H1 (cell line): ENCODE results near the gene FHAD1. TPM values are rescaled to one million over a fixed set of nuclear protein-coding genes. Genes with fewer than 3 reads are reported as not detected.

Experiments used
- CTCF ChIA-PET: fragments of 300-600 bp; sonication (Branson Sonifier 250); formaldehyde crosslinking; loops from one replicate; lab custom pipeline; 2021; ENCODE audit not compliant: partially characterized antibody; lab: Charles Lee
- POLR2A ChIA-PET: fragments of 300-600 bp; sonication (Branson Sonifier 250); formaldehyde crosslinking; loops from one replicate; lab custom pipeline; 2021; ENCODE audit warnings: inconsistent platforms; ENCODE audit not compliant: partially characterized antibody; lab: Charles Lee
- DNase-seq, 2 experiments: peaks; one replicate each; pipeline versions ENCODE4 v3.0.0 to v3.0.0-alpha.2; 2010 to 2022; ENCODE audit warnings: low spot score in 2 of 2, low read depth in 1 of 2, mixed read lengths in 1 of 2
- FAIRE-seq: peaks from 2 replicates; lab custom pipeline; 2011; peaks lifted over from hg19 to GRCh38; lab: Jason Lieb, UNC
- H2AFZ ChIP-seq: 2 replicates; pipeline ENCODE4 v1.8.1; 2012; ENCODE audit warnings: low read length, inconsistent platforms
- H2AK5ac ChIP-seq: 2 replicates; pipeline ENCODE4 v1.6.1; 2013; ENCODE audit warnings: low read depth, low read length
- H2BK120ac ChIP-seq: replicated peaks from 2 replicates; pipeline ENCODE3; 2013; ENCODE audit warnings: low read depth, low read length, inconsistent platforms
- H2BK12ac ChIP-seq: 2 replicates; pipeline ENCODE4 v1.6.1; 2013; ENCODE audit warnings: low read depth, low read length
- H2BK15ac ChIP-seq: 2 replicates; pipeline ENCODE4 v1.6.1; 2013; ENCODE audit warnings: low read length
- H2BK20ac ChIP-seq: 2 replicates; pipeline ENCODE4 v1.6.1; 2013; ENCODE audit warnings: low read length
- H2BK5ac ChIP-seq: 2 replicates; pipeline ENCODE4 v1.6.1; 2013; ENCODE audit warnings: low read depth, low read length
- H3K14ac ChIP-seq: 2 replicates; pipeline ENCODE4 v1.6.1; 2013; ENCODE audit warnings: inconsistent platforms; ENCODE audit not compliant: insufficient read length
- H3K18ac ChIP-seq: 2 replicates; pipeline ENCODE4 v1.6.1; 2013; ENCODE audit warnings: low read length; ENCODE audit errors: extremely low read depth
- H3K23ac ChIP-seq: 2 replicates; pipeline ENCODE4 v1.6.1; 2013; ENCODE audit warnings: inconsistent platforms; ENCODE audit not compliant: insufficient read length
- H3K23me2 ChIP-seq: 2 replicates; pipeline ENCODE4 v1.6.1; 2013; ENCODE audit warnings: low read depth, low read length
- H3K27ac ChIP-seq: 2 replicates; pipeline ENCODE4 v1.6.1; 2011; ENCODE audit warnings: low read depth, low read length, inconsistent platforms
- H3K27me3 ChIP-seq, 4 experiments: replicated peaks in 1 of 4; 1 replicate in 1 of 4; 2 replicates in 3 of 4; pipeline versions ENCODE4 v1.6.1 to v1.8.1; 2011 to 2013; ENCODE audit warnings: low read length in 3 of 4, mild to moderate bottlenecking in 3 of 4, inconsistent platforms in 2 of 4, mixed read lengths in 2 of 4, moderate library complexity in 1 of 4; ENCODE audit not compliant: control insufficient read depth in 3 of 4, insufficient read depth in 3 of 4; ENCODE audit errors: extremely low read depth in 1 of 4
- H3K36me3 ChIP-seq, 4 experiments: 2 replicates each; pipeline versions ENCODE4 v1.6.1 to v1.8.1; 2011 to 2013; ENCODE audit warnings: mild to moderate bottlenecking in 4 of 4, low read length in 3 of 4, moderate library complexity in 2 of 4, control low read depth in 1 of 4, inconsistent platforms in 1 of 4; ENCODE audit not compliant: insufficient read depth in 4 of 4, control insufficient read depth in 2 of 4
- H3K4ac ChIP-seq: replicated peaks from 2 replicates; pipeline ENCODE3; 2013; ENCODE audit warnings: low read length, low read depth, mixed read lengths, inconsistent platforms; ENCODE audit not compliant: insufficient read length
- H3K4me1 ChIP-seq, 4 experiments: replicated peaks in 1 of 4; 1 replicate in 1 of 4; 2 replicates in 3 of 4; pipeline versions ENCODE4 v1.6.1 to v1.8.1; 2011 to 2013; ENCODE audit warnings: low read length in 3 of 4, inconsistent platforms in 2 of 4, mixed read lengths in 1 of 4; ENCODE audit not compliant: insufficient read depth in 4 of 4, control insufficient read depth in 3 of 4
- H3K4me2 ChIP-seq, 2 experiments: 2 replicates each; pipeline versions ENCODE4 v1.6.1 to v1.8.1; 2011 to 2013; ENCODE audit warnings: low read depth in 2 of 2, low read length in 2 of 2, control low read depth in 1 of 2, inconsistent platforms in 1 of 2, mild to moderate bottlenecking in 1 of 2; ENCODE audit not compliant: insufficient read depth in 1 of 2
- H3K4me3 ChIP-seq, 4 experiments: fragments of 200-600, 300-600 bp in 1 of 4; sonication (generic), shearing (Covaris generic), sonication (Bioruptor Twin) in 1 of 4; 2 replicates each; pipeline versions ENCODE4 v1.5.1 to v1.8.1; 2011 to 2016; ENCODE audit warnings: low read length in 4 of 4, low read depth in 3 of 4, control low read depth in 2 of 4, inconsistent platforms in 2 of 4, mild to moderate bottlenecking in 2 of 4, mixed read lengths in 1 of 4, moderate library complexity in 1 of 4; ENCODE audit not compliant: insufficient read depth in 2 of 4; ENCODE audit errors: extremely low read depth in 1 of 4
- H3K56ac ChIP-seq: replicated peaks from 2 replicates; pipeline ENCODE3; 2013; ENCODE audit warnings: low read depth, mild to moderate bottlenecking, mixed read lengths, low read length, inconsistent platforms; ENCODE audit not compliant: insufficient read length
- H3K79me1 ChIP-seq: 2 replicates; pipeline ENCODE4 v1.6.1; 2013; ENCODE audit warnings: low read depth, low read length, control low read depth
- H3K79me2 ChIP-seq, 2 experiments: 2 replicates each; pipeline versions ENCODE4 v1.6.1 to v1.8.1; 2012 to 2013; ENCODE audit warnings: low read length in 2 of 2, mild to moderate bottlenecking in 2 of 2, inconsistent platforms in 1 of 2; ENCODE audit not compliant: insufficient read depth in 2 of 2, control insufficient read depth in 1 of 2
- H3K9ac ChIP-seq, 4 experiments: replicated peaks in 1 of 4; 1 replicate in 1 of 4; 2 replicates in 3 of 4; pipeline versions ENCODE4 v1.6.1 to v1.8.1; 2011 to 2013; ENCODE audit warnings: low read depth in 3 of 4, low read length in 3 of 4, control low read depth in 2 of 4, mild to moderate bottlenecking in 2 of 4, moderate library complexity in 2 of 4, inconsistent platforms in 1 of 4; ENCODE audit errors: extremely low read depth in 1 of 4
- H3K9me3 ChIP-seq, 2 experiments: 2 replicates each; pipeline versions ENCODE4 v1.6.1 to v1.8.1; 2012 to 2013; ENCODE audit warnings: mild to moderate bottlenecking in 2 of 2, moderate library complexity in 2 of 2, control low read depth in 1 of 2, inconsistent platforms in 1 of 2, low read depth in 1 of 2, low read length in 1 of 2, mixed read lengths in 1 of 2; ENCODE audit not compliant: insufficient read depth in 2 of 2
- H4K20me1 ChIP-seq, 2 experiments: replicated peaks in 1 of 2; 2 replicates each; pipeline versions ENCODE3 to v1.8.1; 2011 to 2013; ENCODE audit warnings: inconsistent platforms in 2 of 2, low read length in 2 of 2, mild to moderate bottlenecking in 1 of 2; ENCODE audit not compliant: insufficient read depth in 2 of 2, control insufficient read depth in 1 of 2
- H4K5ac ChIP-seq: 2 replicates; pipeline ENCODE4 v1.6.1; 2013; ENCODE audit warnings: low read length, low read depth, mixed read lengths, inconsistent platforms; ENCODE audit not compliant: insufficient read length
- H4K8ac ChIP-seq: 2 replicates; pipeline ENCODE4 v1.8.0; 2013; ENCODE audit warnings: mild to moderate bottlenecking, moderate library complexity, low read length, inconsistent platforms; ENCODE audit not compliant: insufficient read depth; ENCODE audit errors: extremely low read depth
- H4K91ac ChIP-seq: replicated peaks from 2 replicates; pipeline ENCODE3; 2013; ENCODE audit warnings: low read length, mixed read lengths, inconsistent platforms; ENCODE audit not compliant: insufficient read length
- CHD2 ChIP-seq: IDR thresholded peaks from 2 replicates; pipeline ENCODE4 v1.6.1; 2012; ENCODE audit warnings: low read length, improper control_type of control experiment
- JUN ChIP-seq: IDR thresholded peaks from 2 replicates; pipeline ENCODE4 v1.6.1; 2011; ENCODE audit warnings: low read depth, mild to moderate bottlenecking, improper control_type of control experiment, low read length
- MAFK ChIP-seq: IDR thresholded peaks from 2 replicates; pipeline ENCODE4 v1.6.1; 2012; ENCODE audit warnings: low read depth, mild to moderate bottlenecking, improper control_type of control experiment, low read length
- WGBS, 2 experiments: shearing (Covaris generic) in 1 of 2; methylation state at CpG; one replicate each; pipeline versions ENCODE4 v1.1.6 to v1.1.7; 2013 to 2015; ENCODE audit warnings: low lambda C conversion rate in 2 of 2, mixed read lengths in 2 of 2, inconsistent platforms in 1 of 2, low coverage in 1 of 2, missing lambda C conversion rate in 1 of 2; ENCODE audit not compliant: insufficient replicate concordance in 2 of 2, insufficient coverage in 1 of 2, insufficient read length in 1 of 2; ENCODE audit errors: extremely low coverage in 1 of 2, missing lambda C conversion rate in 1 of 2; 5-methylcytosine and 5-hydroxymethylcytosine counted together
- polyA plus RNA-seq, 7 experiments: library from polyadenylated mRNA; depleted of rRNA in 3 of 7; stranded (reverse) in 5 of 7; unstranded in 2 of 7; fragments of >200 nt in 5 of 7; fragments of 200-250 nt in 2 of 7; gene quantifications; 1 replicate in 5 of 7; 2 replicates in 1 of 7; 4 replicates in 1 of 7; pipeline versions ENCODE4 v1.2.1 to v1.2.3, GENCODE V29; 2011 to 2013; ENCODE audit warnings: missing spikeins in 2 of 7, mixed read lengths in 2 of 7
- total RNA-seq: library from RNA; stranded (reverse); fragmentation: NEBNext Ultra II Directional; extraction: Animal tissue kit (Norgen Biotek cat#: 25700); gene quantifications from 2 replicates; pipeline ENCODE4 v1.2.1, GENCODE V29; 2021

The FHAD1 gene
- total and polyA plus RNA-seq, 2 of the 8 experiments (the other 6 are each of a cell fraction or from before 2014, with no cell fraction given) = 0.39 to 0.69 TPM

DNA sequence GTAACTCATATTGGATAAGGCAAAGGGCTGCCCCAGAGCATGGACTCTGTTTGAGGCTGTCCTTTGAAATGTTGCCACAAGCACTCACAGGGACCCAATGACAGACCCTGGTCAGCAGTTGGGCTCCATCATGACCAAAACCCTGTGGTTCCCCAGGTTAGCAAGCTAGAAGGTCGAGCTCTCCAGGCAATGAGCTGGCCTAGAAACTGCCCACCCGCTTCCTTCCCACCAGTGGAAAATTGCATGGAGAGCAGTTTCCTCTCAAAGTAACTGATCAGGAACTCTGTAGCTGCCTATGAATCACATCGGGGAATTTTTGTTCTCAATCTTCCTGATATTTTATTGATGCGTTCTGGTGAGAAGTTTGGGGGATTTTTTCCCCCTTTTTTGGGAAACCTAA lies 52.8 kb downstream of the FHAD1 start:
- Histone ChIP-seq H3K14ac (no peak overlapping the region), H2AFZ (no peak overlapping the region), H4K5ac (no peak overlapping the region), H3K27ac (no peak overlapping the region), H2BK12ac (no peak overlapping the region), H3K18ac (no peak overlapping the region), H2AK5ac (no peak overlapping the region), H3K4me2 (no peak overlapping the region), H2BK120ac (no peak overlapping the region), H4K91ac (no peak overlapping the region), H3K79me2 (no peaks in the 10 kb centered on the region), H3K4me3 (no peak overlapping the region), H2BK20ac (no peak overlapping the region), H3K9me3 (0 out of 4 replicates have a peak, but pooled peaks cover 0 to 5% of the 10 kb centered on the region in 2 experiments), H4K8ac (no peak overlapping the region), H4K20me1 (no peaks in the 10 kb centered on the region), H3K79me1 (no peaks in the 10 kb centered on the region), H3K27me3 (no peaks in the 10 kb centered on the region), H3K23me2 (no peaks in the 10 kb centered on the region), H3K9ac (no peak overlapping the region), H3K4me1 (peaks cover 0 to 2% (median 0%) of the 10 kb centered on the region in 4 experiments; a peak in 2 of 7 replicates), H3K23ac (no peak overlapping the region), H3K36me3 (no peaks in the 10 kb centered on the region), H2BK5ac (no peak overlapping the region), H3K56ac (no peak overlapping the region), H3K4ac (no peak overlapping the region), H2BK15ac (no peak overlapping the region)
- FAIRE-seq (no peak), DNase-seq (no peak)
- ChIA-PET CTCF (interaction anchor here (0.9 to 2.0 kb wide), 2 partner anchors 171 to 189 kb away, joined by 3 to 6 read pairs; no protein-coding TSS in a partner anchor), POLR2A (no interaction called here)
- 87% methylated on average over 4 of the region's 4 CpGs; no CpG with 5 or more reads in 1 of the 2 experiments for WGBS, 2 experiments
- TF ChIP-seq JUN (no peak), MAFK (no peak), CHD2 (no peak)
